Activated CD8-positive, alpha-beta memory T cell treated with anti-CD3 and anti-CD28 coated beads, Interleukin-2, amount 50 U/mL, for 1 hour (primary cell): ENCODE results near the gene SULT1C4.

Experiments
- DNase-seq: peaks from one replicate; pipeline ENCODE4 v3.0.0-alpha.2; 2020; ENCODE audit errors: extremely low read depth

The SULT1C4 gene

DNA sequence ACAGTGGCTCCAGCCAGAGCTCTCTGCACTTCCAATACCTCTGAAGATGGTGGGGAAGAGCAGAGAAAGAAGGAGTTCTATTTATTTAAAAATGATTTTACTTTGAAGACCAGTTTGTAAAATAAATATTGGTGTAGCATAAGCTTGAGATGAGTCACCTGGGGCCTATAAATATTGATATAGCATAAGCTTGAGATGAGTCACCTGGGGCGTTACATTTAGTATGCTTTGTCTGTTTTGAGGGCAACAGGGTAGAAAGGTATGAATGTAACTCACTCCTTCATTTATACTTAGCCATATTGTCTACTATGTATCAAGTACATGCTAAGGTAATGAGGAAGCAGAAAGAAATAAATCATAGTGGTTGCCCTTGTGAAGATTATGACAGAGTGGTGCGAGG, 7.7 kb upstream of the SULT1C4 start:
- no peak for DNase-seq

- DNase-seq = no peak
Measured at GRCh38 chr2:108376774-108377173, 980 bp upstream of the SULT1C4 start.

DNA sequence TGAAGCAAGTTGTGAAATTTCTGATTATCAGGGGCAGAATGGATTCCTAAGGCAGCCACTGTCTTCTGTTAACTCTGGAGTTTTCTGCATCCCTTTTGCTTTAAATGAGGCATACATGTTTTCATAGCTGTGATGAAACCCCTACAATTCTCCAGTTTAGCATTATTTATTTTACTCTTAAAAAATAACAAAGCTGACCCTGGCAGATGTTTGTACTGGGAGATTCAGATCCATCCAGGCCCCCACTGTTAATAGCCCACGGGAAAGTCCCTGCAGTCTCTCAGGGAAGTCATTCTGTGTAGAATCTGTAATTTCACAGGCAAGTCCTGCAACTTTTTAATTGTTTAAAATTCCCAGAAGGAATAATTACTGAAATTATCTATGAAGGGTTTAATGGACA, 353 bp upstream of the SULT1C4 start:
- no peak for DNase-seq

DNA sequence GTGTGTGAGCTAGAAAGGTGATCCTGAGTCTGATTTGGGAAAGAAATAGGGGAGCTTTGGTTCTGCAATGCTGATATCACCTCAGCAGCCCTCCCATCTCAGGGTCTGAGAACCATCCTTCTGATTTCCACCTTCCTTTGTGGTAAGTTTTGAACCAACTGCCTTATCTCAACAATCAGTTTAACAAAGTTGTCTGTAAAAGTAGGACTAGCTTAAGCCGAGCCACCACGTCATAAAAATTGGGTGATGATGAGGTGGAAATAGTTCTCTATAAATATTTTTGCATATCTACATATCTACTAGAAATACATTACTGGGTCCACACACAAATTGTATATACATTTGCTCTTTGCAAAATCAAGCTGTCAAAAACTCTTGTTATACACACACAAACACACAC, 1.1 kb downstream of the SULT1C4 start:
- DNase-seq = no peak

DNA sequence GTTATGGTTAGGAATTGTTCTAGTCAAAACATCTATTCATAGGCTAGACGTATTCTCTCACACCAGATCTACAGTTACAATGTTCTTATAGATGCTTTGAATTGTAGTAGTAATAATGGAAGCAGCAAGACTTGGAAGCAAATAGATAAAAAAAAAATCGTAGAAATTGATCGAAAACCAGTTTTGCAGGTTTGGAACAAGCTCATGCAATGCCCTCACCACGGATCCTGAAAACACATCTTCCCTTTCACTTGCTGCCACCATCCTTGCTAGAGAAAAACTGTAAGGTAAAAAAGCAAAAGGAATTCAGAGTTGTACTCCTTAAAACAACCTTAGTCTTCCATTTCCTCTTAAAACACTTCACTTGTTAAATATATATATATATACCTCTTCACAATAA, 4.4 kb downstream of the SULT1C4 start:
- no peak for DNase-seq

DNA sequence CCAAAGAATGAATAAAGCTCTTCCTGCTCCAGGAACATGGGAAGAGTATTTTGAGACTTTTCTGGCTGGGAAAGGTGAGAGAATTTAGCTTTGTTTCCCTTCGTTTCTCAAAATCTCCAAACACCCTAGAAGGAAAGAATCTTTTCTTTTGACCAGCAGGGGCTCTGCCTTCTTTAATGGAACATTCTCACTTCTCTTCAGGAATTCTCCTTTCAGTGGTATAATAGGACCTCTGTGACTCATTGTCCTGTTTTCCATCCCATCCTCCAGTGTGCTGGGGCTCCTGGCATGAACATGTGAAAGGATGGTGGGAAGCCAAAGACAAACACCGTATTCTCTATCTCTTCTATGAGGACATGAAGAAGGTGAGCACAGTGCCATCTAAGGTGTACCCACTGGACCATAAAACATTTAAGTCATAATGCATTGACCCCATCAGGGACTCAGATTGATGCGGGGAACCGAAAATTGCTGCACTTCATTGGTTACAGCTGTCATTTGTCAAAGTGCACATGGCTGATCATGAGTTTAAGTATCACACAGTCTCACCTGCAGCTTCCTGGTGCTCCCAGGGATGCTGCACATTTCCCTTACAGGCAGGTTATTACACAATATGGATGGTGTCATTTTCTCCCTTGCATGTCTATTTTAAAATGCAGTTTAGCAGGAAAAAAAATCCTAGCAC, 5.5 kb downstream of the SULT1C4 start:
- no peak for DNase-seq

GRCh38 chr2:108384662-108385393, 7.1 kb downstream of the SULT1C4 start:
- no peak for DNase-seq

DNA sequence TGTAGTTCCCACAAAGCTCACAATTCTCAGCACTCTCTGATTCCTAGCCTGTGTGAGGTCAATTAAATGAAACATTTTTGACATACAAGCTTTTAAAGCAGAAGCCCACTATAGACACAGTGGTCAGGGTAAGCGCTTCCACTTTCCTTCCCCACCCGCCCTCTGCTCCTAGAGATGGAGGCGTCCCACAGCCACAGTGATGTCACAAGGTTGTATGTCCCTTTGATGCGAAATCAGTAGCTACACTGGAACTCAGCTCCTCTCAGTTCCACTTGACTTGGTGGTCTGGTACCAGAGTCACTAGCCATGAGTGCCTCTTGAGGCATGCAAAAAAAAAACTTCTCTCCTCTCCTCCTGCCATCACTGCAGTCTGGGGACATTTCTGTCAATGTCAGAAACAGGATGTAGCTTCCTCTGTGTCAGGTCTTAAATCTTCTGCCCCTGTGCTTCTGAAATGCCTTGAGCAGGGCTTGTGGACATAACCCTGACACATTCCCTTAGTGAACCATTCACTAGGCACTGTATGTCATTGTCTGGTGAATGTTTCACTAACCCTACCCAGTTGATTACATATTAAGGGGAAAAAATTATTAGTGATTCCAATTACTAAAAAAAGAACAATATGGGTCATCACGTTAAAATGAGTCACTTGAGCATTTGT, 7.8 kb downstream of the SULT1C4 start:
- no peak for DNase-seq

- DNase-seq = no peak
Measured at GRCh38 chr2:108388045-108388444, 10.3 kb downstream of the SULT1C4 start.

GRCh38 chr2:108390340-108390739, 12.6 kb downstream of the SULT1C4 start:
- no peak for DNase-seq

DNA sequence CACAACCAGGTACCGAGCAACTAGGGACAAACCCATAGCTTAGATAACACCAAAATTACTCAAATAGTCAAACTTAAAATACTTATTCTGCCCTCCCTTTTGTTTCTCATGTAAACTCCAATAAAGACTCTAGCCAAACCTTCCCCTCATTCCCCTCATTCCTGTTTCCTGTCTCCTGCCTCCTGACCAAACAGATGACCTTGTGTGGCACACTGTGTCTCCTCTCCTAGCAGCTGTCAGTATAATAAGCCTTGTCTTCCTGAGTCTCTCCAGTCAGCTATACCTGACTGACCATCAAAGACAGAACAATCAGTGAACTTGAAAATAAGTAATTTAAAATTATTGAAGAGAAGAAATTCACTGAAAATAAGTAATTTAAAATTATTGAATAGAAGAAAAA, 14.3 kb downstream of the SULT1C4 start:
- no peak for DNase-seq

DNA sequence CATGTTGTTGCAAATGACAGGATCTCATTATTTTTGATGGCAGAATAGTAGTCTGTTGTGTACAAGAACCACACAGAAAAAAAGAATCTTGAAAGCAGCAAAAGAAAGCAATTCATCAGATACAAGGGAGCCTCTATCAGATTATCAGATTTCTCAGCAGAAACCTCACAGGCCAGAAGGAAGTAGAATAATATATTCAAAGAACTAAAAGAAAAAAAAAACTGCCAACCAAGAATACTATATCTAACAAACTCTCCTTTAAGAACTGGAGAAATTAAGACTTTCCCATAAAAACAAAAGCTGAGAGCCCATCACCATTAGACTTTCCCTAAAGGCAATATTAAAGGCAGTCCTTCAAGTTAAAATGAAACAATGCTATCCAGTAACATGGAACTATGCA, 15.4 kb downstream of the SULT1C4 start:
- DNase-seq = no peak

- DNase-seq = no peak
Measured at GRCh38 chr2:108395155-108395554, 17.4 kb downstream of the SULT1C4 start.

GRCh38 chr2:108396845-108397244, 19.1 kb downstream of the SULT1C4 start:
- DNase-seq = no peak

GRCh38 chr2:108399479-108399878, 21.7 kb downstream of the SULT1C4 start:
- no peak for DNase-seq

DNA sequence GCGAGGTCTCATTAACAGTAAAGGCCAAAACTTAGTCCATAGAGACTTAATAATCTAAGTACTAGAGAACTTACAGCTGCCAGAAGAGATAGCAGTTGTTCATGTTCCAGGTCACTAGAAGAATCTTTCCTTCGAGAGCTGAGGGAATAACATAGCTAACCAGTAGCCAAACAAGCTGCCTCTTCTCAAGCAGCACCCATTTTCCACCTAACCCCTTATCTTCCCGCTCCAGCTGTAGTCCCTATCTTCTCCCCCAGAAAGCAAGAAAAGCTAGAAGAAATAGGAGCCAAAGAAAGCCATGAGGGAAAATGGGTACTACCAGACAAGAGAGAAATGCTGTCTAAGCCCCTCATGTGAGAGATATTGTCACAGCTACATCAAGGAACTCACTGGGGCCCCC, 24.0 kb downstream of the SULT1C4 start:
- no peak for DNase-seq

- DNase-seq = no peak
Measured at GRCh38 chr2:108403494-108403893, 25.7 kb downstream of the SULT1C4 start.

GRCh38 chr2:108404784-108405397, 27.1 kb downstream of the SULT1C4 start:
- DNase-seq = no peak

GRCh38 chr2:108407864-108408729, 30.3 kb downstream of the SULT1C4 start:
- DNase-seq = no peak

- DNase-seq = no peak
Measured at GRCh38 chr2:108409768-108410167, 32.0 kb downstream of the SULT1C4 start.

GRCh38 chr2:108412995-108413710, 35.4 kb downstream of the SULT1C4 start:
- no peak for DNase-seq
